ENCODE data around the gene TDRD12.
"Not testable (repeated sequence)": the region's sequence is repeated elsewhere in the genome, so short reads cannot be mapped to it uniquely, and the experiment has no call there.

TDRD12 gene

GRCh38 chr19:32813862-32814425 lies 94.4 kb downstream of the TDRD12 start:
- no peak for DNase-seq

GRCh38 chr19:32814624-32815023 lies 95.1 kb downstream of the TDRD12 start:
- DNase-seq = no peak

GRCh38 chr19:32816555-32817099 lies 97.1 kb downstream of the TDRD12 start:
- DNase-seq = no peak

GRCh38 chr19:32817569-32818476 lies 98.3 kb downstream of the TDRD12 start:
- DNase-seq = no peak

GRCh38 chr19:32818536-32818935 lies 99.0 kb downstream of the TDRD12 start:
- no peak for DNase-seq

- no peak for DNase-seq
Measured at GRCh38 chr19:32819419-32820400, 100.1 kb downstream of the TDRD12 start.

GRCh38 chr19:32822916-32823746 lies 103.6 kb downstream of the TDRD12 start:
- no peak for DNase-seq

- no peak for DNase-seq
Measured at GRCh38 chr19:32823747-32824102, 104.2 kb downstream of the TDRD12 start.

GRCh38 chr19:32824191-32824751 lies 104.7 kb downstream of the TDRD12 start:
- DNase-seq = no peak

GRCh38 chr19:32824916-32825608 lies 105.5 kb downstream of the TDRD12 start:
- no peak for DNase-seq

- no peak for DNase-seq
Measured at GRCh38 chr19:32828139-32828538, 108.6 kb downstream of the TDRD12 start.

- no peak for DNase-seq
Measured at GRCh38 chr19:32828643-32829344, 109.2 kb downstream of the TDRD12 start.

- no peak for DNase-seq
Measured at GRCh38 chr19:32829345-32829896, 109.9 kb downstream of the TDRD12 start.

GRCh38 chr19:32830231-32831014 lies 110.9 kb downstream of the TDRD12 start:
- no peak for DNase-seq

GRCh38 chr19:32831611-32832010 lies 112.0 kb downstream of the TDRD12 start:
- DNase-seq = no peak

GRCh38 chr19:32832094-32832493 lies 112.5 kb downstream of the TDRD12 start:
- not testable (repeated sequence) for DNase-seq

- not testable (repeated sequence) for DNase-seq
Measured at GRCh38 chr19:32832825-32833224, 113.3 kb downstream of the TDRD12 start.

- not testable (repeated sequence) for DNase-seq
Measured at GRCh38 chr19:32833388-32833787, 113.8 kb downstream of the TDRD12 start.

GRCh38 chr19:32837531-32837930 lies 118.0 kb downstream of the TDRD12 start:
- no peak for DNase-seq

Measured in NCI-H2171 (cell line).